DMS79 (cell line): ENCODE measurements around the gene IFNA4.

Source experiments
- DNase-seq: peaks from one replicate; lab custom pipeline; 2025; lab: John Stamatoyannopoulos, UW

IFNA4 gene

DNA sequence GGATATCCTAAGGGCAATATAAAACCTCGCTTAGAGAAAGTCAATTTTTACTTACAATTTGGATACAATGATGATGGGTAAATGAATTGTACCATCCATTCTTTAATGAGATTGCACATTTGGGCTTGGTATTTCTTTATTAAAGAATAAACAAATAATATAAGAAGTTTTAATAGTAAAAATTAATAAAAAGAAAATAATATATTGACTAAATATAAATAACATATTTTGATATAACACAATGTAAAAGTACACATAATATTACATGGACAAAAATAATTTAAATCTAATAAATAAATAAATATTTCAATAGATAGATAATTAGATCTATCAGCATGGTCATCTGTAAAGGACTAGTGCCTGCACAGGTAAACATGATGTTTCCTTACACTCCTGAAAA is 21.9 kb downstream of the IFNA4 start:
- no peak for DNase-seq

GRCh38 chr9:21160178-21160577 is 27.2 kb downstream of the IFNA4 start:
- DNase-seq: no peak

DNA sequence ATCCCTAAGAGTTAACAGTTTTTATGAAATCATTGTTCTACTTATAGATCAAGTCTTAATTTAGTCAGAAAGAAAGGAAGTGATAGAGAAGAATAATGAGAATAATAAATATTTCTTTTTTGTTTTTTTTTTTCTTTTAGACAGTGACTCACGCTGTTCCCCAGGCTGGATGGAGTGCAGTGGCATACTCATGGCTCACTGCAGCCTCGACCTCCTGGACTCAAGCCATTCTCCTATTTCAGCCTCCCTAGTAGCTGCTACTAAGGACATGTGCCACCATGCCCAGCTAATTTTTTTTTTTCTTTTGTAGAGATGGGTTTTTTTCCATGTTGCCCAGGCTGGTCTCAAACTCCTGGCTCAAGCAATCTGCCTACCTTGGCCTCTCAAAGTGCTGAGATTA is 31.9 kb downstream of the IFNA4 start:
- no peak for DNase-seq

DNA sequence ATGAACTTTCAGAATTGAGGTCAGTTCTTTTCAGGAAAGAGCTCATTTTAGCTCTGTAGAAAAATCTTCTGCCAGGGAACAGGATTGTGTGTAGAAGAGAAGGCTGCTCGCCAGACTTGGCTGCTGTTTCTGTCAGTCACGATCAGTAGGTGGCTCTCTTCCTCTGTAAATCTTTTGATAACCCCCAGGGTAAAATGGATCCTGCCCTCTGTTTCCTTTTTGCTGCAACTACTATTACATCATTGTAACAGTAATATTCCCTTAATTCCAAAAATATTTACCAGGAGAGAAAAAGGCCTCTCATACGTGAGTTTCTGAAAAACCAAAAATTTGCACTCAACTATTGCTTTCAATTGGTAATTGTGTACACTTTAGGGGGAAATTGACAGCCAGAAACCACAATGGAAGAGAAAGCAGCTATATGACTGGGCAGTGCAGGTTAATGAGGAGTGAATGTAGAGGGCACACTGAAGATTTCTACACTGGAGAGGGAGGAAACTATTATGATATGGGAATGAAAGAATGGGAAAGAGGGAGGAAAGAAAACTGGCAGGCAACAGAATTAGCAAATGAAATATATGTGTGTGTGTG is 33.3 kb downstream of the IFNA4 start:
- no peak for DNase-seq

- DNase-seq: no peak
Observed at GRCh38 chr9:21153336-21154017, 33.9 kb downstream of the IFNA4 start.

DNA sequence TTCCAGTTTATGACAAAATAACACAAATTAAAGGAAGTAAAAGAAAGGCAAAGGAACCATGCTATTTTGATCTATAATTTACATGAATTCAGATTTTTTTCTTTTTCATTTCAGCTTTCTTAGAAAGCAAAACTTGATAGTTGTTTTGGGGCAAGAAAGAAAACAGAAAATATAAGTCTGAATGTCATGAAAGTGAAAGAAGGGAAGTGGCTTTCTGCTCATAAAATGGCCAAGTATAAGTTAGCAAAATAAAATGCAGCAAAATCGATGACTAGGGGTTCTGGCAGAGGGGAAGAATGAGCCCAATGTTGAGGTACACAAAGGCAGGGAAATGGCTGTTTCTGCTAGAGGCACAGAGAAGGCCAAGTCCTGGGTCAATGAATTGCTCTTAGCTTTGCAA is 42.8 kb downstream of the IFNA4 start:
- no peak for DNase-seq

GRCh38 chr9:21141427-21141882 is 45.9 kb downstream of the IFNA4 start, which contains the start of gene IFNW1:
TSS of gene IFNW1 (minus strand) at chr9:21141832. CDS start at chr9:21141570, 262 bp downstream.
- DNase-seq: no peak

GRCh38 chr9:21137020-21137419 is 50.4 kb downstream of the IFNA4 start:
- DNase-seq: no peak
